DMS53 treated with DMSO at 0.1 percent for 48 hours (cell line): ENCODE data around the gene TRDMT1.
A peak's percentile ranks its signal among the peaks of the same experiment; 100 is the strongest.

Experiments
- DNase-seq: peaks from one replicate; lab custom pipeline; 2025; ENCODE audit not compliant: unreplicated experiment; lab: John Stamatoyannopoulos, UW

Gene TRDMT1, protein sequence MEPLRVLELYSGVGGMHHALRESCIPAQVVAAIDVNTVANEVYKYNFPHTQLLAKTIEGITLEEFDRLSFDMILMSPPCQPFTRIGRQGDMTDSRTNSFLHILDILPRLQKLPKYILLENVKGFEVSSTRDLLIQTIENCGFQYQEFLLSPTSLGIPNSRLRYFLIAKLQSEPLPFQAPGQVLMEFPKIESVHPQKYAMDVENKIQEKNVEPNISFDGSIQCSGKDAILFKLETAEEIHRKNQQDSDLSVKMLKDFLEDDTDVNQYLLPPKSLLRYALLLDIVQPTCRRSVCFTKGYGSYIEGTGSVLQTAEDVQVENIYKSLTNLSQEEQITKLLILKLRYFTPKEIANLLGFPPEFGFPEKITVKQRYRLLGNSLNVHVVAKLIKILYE

DNA sequence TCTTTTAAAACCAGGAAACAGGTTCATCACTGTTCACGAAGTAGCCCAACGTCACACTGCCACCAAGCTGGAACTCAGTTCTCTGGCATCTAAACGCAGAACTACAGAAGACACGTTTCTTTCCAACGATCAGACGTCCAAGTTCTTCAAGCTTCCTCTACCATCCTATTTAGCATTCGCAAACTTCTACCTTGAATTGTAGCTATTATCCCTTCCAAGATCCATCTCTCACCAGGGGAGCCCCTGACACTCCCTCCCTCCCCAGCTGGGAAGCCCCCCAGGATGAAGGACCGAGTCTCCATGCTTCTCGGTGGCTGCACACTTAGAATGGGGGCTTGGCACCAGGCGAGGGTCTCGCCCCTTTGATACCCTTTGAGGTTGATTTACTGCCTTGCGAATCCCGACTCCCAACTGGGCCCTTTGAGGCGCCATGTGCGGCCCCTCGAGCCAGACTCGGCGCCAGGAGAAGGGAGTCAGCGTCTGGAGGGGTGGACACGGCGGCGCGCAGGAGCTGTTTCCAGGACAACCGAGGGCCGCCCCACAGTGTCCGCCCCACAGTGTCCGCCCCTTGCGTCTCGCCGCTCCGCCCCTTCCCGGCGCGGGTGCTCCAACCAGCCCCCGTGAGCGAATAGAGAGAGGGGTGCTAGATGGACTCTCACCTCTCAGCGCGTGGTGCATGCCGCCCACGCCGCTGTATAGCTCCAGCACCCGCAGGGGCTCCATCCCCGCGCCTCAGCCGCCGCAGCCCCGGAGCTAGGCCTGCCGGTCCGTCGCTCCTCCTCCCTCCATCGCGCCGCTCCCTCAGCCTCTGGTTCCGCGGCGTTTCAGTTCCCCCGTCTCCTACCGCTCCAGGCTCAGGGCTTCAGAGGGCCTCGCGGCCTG, at the start of gene TRDMT1:
TRDMT1 (minus strand) TSS at position 761 of the 882 bp plus-strand sequence; CDS start at position 723, 38 bp downstream.
- DNase-seq = peak; percentile 76

DNA sequence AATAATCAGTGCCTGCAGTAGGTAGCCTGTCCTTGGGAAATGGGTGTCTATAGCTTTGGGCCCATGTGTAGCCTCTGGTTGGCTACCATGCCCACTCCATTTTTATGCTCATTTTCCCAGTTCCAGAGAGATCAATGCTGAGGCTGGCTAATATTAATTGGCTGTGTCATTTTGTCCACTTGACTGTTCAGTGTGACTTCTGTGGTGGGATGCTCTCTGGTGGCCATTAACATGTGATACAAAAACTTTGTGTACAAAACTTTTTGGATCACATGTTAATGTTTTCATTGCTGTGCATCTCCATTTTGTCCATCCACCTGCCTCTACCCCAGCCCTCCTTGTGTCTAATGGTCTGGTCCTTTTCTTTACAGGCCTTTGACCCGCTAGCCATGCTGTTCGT, 49.3 kb upstream of the TRDMT1 start:
- no peak for DNase-seq

DNA sequence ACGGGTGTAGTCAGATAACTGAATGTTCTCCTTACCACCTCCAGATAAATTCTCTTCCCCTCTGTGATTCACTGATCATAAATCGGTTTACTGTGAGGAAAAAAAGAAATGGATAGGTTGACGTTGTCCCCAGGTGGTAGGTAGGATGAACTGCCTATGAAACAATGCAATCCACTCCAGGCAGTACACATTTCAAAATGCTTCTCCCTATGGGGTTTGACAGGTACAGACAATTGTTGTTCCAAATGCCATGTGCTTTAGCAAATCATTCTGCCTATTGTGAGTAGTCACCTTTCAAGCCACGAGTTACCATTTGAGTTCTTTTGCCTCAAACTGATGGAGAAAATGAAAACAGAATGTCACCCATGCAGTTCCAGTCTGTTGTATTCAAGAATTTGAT, 48.3 kb upstream of the TRDMT1 start:
- peak; percentile 16 for DNase-seq

DNA sequence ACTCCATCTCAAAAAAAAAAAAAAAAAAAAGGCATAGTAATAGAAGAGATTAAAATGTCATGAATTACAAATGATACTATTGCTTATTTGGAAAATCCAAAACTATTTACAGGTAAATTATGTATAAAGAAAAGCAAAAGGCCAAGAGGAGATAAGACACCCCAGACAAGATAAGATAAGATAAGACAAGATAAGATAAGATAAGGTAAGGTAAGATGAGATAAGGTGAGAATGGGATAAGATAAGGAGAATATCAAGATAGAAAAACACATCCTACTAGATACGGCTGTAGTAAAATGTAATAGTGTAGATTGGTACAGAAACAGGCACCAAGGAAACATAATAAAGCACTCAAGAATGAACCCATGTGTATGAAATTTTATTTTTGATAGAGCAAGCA, 47.5 kb upstream of the TRDMT1 start:
- DNase-seq = no peak

DNA sequence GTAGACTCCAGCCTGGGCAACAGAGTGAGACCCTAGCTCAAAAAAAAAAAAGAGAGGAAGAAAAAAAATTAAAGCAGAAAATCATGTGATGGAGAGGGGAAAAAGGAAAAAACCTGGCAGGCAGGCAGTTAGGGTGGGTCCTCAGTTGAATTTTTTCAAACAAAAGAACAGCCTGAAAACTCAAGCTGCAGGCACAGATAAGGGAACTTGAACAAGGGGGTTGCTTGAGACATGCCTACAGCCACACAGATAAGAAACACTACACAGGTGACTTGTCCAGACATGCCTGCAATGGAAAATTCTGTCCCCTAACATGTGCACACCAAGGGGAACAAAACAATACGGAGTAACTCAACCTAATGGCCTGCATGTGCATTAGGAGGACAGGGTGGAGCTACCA, 45.7 kb upstream of the TRDMT1 start:
- DNase-seq = no peak

DNA sequence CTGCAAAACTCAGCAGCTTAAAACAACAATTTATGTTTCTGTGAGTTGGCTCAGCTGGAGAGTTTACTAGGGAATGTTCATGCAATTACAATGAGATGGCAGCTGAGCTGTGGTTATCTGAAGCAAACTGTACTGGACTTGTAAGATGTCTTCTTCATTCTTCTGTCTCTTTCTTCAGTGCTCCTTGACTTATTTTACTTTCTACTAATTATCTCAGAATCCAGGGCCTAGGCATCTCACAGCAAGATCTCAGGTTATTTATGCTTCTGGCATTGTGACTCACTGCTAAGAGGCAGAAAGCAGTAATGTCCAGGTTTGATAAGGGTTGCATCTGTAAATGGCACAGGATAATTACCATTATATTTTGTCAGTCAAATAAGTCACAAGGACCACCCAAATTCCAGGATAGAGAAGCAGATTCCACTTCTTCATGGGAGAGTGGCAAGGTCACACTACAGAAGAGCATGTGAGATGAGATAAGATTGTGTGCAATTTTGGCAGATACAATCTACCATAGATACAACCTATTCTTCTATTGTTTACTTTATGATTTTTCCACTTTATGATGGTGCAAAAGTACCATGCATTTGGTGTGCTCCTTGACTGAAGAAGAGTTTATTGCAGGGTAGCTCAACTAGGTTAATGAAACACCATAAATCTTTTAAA, 43.4 kb upstream of the TRDMT1 start:
- no peak for DNase-seq

DNA sequence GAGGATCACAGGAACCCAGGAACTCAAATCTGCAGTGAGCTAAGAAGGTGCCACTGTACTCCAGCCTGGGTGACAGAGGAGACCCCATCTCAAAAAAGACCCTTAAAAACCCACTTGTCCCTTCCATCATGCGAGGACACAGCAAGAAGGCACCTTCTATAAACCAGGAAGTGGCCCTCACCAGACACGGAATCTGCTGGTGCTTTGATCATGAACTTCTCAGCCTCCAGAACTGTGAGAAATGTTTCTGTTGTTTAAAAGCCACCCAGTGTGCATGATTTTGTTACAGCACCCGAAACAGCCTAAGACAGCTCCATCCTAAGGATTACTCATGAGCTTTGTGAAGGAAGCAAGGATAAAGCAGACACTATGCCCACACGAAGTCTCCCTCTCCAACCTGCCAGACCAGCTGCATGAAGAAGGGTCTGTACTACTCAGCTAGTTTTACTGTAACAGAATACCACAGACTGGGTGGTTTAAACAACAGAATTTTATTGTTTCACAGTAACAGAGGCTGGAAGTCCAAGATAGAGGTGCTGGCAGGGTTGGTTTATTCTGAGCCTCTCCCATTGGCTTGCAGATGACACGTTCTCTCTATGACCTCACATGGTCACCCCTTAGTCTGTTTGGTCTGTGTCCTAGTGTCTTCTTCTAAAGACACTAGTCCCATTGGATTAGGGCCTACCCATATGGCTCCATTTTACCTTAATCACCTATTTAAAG, 40.3 kb upstream of the TRDMT1 start:
- no peak for DNase-seq

DNA sequence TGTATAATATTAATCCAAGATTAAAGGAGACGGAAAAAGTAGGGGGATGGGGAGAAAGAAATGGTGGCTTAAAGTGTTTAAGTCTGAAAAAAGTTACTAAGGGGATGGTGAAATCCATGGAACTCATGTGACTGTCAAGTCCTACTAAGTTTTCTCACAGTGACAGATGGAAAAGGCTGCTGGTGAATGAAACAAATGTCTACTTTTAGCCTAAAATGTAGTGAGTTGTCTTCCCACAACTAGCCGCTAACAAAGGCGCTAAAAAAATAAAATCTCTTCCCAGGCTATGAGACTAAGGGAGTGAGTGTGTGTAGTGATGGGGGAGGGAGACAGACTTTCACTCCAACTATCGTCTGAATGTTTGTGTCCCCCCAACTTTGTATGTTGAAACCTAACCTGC, 39.1 kb upstream of the TRDMT1 start:
- no peak for DNase-seq

DNA sequence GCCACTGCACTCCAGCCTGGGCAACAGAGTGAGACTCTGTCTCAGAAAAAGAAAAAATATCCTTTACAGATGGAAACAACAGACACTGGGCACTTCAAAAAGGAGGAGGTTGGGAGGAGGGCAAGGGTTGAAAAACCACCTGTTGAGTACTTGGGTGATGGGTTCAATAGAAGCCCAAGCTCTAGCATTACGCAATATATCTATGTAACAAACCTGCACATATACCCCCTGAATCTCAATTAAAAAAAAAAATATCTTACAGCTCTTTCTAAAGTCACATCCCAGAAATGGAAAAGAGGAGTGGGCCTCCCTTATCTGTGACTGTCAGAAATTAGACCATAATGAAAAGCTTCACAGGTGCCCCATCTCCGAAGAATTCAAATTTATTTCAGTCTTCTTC, 38.6 kb upstream of the TRDMT1 start:
- DNase-seq = no peak

DNA sequence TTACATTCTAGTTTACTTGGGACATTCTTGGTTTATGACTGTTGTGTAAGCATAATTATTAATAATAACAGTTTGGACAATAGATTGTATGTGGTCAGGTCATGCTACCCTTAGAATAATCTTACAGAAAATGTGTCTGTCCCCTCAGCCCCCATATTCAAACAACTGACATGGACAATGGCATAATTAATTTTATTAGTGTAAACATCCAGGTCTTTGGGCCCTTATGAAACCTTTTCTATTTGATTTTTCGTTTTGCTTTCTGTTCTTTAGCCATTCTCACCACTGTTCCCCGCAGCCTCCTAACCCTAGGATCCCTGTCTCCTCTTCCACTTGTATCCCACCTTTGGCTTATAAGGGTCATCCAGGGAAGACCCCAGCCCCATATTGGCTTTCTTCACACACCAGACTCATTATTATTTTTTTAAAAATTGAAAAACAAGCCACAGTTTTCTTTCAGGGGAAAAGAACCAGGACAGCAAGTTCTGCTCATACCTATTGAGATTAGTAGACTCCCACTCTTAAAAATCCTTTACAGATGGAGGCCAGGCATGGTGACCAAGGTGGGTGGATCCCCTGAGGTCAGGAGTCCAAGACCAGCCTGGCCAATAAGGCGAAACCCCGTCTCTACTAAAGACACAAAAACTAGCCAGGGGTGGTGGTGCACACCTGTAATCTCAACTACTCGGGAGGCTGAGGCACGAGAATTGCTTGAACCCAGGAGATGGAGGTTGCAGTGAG, 38.0 kb upstream of the TRDMT1 start:
- no peak for DNase-seq

DNA sequence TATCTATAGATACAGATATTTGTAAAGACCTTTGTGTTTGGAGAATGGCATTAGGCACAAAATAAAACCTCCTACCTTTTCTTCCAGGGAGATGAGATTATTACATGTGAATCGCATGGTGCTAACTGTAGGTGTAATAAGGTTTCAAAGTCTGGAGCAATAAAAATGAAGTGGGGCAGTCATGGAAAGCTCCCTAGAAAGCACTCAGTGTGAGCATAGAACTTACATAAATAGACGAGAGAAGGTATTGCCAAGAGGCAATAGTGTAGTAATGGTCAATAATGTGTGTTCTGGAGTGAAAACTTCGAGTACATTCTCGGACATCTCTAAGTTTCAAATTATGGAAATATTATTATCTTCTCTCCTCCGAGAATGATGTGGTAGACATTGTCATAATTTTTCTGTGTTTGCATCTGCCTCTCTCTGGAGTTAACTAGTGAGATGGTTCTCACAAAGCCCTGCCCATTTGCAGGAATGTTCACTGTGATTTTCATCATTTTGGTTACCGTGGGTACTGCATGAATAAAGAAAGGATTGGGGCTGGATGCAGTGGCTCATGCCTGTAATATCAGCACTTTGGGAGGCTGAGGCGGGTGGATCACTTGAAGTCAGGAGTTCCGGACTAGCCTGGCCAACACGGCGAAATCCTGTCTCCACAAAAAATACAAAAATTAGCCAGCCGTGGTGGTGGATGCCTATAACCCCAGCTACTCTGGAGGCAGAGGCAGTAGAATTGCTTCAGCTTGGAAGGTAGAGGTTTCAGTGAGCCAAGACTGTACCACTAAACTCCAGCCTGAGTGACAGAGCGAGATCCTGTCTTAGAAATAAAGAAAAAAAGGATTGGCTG, 37.2 kb upstream of the TRDMT1 start:
- no peak for DNase-seq

DNA sequence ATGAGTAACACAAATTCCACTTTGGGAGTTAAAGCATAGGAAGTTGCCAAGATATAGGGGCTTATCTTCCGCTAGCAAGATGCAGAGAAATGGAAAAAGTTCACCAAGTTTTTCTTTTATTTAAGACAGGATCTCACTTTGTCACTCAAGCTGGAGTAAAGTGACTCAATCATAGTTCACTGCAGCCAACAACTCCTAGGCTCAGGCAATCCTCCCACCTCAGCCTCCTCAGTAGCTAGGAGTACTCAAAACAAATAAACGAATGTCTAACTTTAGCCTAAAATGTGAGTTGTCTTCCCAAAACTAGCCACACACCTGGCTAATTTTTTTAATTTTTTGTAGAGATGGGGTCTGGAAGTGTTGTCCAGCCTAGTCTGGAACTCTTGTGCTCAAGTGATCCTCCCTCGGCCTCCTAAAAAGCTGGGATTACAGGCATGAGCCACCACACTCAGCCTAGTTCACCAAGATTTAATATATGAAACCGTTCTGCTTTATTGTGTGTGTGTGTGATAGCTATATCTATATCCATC, 36.5 kb upstream of the TRDMT1 start:
- DNase-seq = no peak

DNA sequence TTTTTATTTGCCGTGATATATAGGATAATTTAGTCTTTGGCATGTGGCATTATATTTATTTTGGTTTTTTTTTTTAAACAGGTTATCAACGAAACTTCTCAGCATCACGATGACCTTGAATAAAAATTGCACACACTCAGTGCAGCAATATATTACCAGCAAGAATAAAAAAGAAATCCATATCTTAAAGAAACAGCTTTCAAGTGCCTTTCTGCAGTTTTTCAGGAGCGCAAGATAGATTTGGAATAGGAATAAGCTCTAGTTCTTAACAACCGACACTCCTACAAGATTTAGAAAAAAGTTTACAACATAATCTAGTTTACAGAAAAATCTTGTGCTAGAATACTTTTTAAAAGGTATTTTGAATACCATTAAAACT, 35.7 kb upstream of the TRDMT1 start:
- no peak for DNase-seq

DNA sequence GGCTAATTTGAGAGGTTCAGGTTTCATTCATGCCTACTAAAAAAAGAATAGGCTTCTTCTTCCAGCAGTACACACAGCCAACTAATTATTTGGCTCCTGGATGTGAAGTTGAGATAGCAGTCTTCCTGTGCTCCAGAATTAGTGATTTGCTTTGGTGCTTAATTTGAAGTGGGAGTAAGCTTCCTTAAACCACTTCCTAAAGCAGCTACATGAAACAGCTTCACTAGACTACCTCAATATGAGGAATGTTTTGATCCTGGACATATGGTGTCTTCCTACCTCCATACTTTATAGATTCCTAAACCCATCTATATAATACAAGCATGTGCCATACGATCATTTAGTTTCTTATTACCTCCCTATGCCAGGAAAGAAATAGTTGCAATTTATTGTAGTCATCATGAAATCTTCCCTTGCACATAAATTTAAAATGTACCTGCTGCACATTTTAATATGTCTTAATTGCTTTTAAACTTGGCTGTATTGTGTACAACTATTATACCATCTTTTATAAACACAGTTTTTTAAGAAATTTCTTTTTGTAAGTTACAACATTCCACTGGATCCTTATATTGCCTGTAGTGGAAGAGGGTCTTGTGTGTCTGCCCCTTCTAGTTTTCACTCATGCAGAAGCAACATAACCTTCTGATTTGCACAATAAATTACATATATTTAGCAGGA, 35.1 kb upstream of the TRDMT1 start:
- no peak for DNase-seq

DNA sequence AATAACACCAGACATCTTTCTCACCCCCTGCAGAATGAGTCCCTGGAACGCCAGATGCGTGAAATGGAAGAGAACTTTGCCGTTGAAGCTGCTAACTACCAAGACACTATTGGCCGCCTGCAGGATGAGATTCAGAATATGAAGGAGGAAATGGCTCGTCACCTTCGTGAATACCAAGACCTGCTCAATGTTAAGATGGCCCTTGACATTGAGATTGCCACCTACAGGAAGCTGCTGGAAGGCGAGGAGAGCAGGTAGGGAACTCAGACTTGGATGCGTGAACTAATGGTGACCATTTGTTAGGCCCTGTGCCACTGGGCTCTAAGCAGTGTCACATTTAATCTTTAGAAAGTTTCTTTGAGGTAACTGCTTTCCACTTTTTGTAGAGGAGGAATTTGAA, 33.7 kb upstream of the TRDMT1 start:
- no peak for DNase-seq

DNA sequence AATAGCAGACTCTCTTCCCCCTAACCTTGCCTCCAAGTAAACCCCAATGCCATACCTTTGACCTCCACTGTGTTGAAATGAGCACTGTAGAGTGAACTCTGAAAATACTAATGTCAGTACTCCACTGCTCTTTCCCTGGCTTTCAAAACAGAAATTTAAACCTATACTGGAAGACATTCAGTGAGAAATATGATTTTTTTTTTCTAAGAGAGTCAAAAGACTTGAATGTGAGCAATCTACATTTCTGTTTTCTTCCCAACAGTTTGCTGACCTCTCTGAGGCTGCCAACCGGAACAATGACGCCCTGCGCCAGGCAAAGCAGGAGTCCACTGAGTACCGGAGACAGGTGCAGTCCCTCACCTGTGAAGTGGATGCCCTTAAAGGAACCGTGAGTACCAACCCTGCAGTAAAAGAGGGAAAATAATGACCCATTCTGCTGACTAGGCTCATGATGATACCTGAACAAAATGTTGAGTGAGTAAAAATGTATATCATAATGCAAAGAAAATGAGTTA, 33.0 kb upstream of the TRDMT1 start:
- peak; percentile 75 for DNase-seq

DNA sequence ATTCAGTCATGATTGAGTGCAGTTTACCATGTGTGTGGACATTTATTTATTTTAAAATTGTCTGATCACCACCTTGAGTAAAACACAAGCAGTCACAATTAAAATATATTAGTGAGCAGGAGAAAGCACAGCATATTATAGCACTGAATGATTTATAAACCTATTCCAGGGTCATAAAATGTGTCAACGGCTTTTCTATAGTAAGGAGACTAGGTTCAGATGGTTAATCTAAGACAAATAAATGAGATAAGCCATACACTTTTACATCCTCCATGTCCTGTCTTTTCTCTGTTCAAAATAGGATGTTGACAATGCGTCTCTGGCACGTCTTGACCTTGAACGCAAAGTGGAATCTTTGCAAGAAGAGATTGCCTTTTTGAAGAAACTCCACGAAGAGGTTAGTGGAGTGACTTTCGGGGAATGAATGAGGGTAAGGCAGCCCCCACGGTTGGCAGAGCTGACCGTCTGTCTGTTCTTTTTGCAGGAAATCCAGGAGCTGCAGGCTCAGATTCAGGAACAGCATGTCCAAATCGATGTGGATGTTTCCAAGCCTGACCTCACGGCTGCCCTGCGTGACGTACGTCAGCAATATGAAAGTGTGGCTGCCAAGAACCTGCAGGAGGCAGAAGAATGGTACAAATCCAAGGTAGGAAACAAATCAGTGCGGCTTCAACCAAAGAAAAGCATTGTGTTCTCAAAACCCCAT, 32.0 kb upstream of the TRDMT1 start:
- DNase-seq = no peak
